Frontal cortex (tissue), 4 donors: ENCODE data around the gene HIVEP2. TPM values are rescaled to one million over a fixed set of nuclear protein-coding genes. Genes with fewer than 3 reads are reported as not detected.

Source experiments
- DNase-seq, 2 donors: peaks; one replicate each; pipeline ENCODE4 v3.0.0; 2012; ENCODE audit warnings: low spot score in 2 of 2
- FAIRE-seq: peaks from 2 replicates; lab custom pipeline; 2012; peaks lifted over from hg19 to GRCh38; lab: Jason Lieb, UNC
- total RNA-seq: library from RNA; depleted of rRNA; stranded (reverse); fragments of >200 nt; gene quantifications from one replicate; pipeline ENCODE4 v1.2.3, GENCODE V29; 2014
- donor health status: control.
- donor health status: control.
- donor health status: control.

The HIVEP2 gene
- total RNA-seq, 1 donor from 2014 or later: 68.9 TPM

DNA sequence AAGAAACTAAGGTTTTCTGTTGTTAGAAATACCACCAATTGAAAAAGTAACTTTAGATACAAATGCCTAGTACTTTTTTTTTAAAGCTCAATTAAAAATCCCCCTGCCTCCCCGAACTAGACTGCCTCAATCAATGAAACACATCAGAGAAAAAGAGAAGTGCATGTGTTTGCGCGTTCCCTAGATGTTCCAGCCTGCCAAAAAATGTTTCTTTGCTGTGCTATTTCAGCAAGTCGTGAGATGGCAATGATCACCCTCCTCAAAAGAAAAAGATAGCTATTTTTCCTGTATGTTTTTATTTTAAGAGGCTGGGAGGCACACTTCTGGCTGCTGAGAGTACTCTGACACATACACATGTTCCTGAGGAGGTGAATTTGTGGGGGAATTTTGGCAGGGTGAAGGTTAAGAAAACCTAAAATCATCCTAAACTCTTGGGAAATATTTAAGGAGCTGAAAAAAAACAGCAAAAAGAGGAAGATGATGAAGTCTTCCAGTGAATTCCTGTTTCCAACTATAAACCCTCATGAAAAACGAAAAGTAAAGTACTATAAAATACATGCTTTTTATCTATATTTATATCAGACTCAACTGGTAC, 114.8 kb downstream of the HIVEP2 start:
- FAIRE-seq (no peak), DNase-seq (no peak)

- FAIRE-seq: no peak
Measured at GRCh38 chr6:142829556-142829955, 115.4 kb downstream of the HIVEP2 start.

DNA sequence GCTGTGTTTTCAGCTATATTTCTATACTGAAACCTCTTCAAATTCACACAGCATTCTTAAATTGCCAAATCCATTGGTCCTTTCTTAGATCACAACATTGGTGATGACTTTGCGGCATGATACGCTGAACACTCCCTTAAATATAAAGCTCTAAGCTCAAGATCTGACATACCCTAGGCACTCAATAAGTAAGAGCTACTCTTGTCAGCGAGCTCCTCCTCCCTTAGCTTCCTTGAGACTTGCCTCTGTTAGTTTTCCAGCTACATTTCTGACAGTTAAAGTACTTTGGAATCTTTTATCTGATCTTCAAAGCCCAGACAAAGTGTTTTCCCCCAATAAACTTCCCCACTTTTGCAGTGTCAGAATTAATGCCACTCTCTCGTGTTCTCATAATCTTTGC, 117.0 kb downstream of the HIVEP2 start:
- DNase-seq (no peak), FAIRE-seq (no peak)

More at GRCh38 chr6:142829556-142829955, 115.4 kb downstream of the HIVEP2 start:
- no peak for DNase-seq

DNA sequence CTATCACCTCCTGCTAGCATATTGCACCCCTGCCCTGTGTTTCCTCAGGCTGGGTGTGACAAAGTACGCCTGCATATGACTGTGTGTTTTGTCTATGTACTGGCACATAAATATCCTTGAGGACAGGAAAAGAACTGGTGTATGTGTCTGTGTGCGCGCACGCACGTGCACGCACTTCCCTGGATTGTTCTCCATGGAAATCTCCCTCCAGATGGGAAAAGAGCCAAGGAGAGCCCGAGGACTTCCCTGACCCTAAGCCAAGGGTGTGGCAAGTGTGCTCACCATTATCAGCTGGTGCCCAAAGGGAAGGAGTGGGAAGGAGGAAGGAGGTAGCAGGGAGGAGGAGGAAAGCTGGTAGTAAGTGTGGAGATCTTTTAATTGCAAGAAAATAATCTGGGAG, 117.6 kb downstream of the HIVEP2 start:
- DNase-seq: no peak
- no peak for FAIRE-seq

- no peak for DNase-seq
- FAIRE-seq: no peak
Measured at GRCh38 chr6:142825760-142826159, 119.2 kb downstream of the HIVEP2 start.

DNA sequence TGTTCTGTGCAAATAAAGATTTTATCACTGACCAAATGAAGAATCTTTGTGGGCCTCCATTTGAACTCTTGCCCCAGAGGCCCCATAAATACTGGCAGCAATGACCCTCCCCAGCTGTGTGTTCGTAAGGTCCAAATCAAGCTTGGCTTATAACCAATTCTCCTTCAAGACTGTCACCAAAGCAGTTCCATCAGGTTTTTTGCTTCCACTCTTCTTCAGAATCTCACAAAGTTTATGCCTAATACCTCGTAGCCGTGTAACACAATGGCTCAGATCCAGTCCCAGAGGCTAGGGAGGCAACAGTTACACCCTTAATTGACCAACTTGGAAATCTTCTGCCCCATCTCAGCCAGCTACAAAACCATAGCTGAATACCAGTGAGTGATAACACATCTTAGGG, 120.5 kb downstream of the HIVEP2 start:
- FAIRE-seq (no peak), DNase-seq (no peak)

GRCh38 chr6:142823256-142823902, 121.6 kb downstream of the HIVEP2 start:
- FAIRE-seq (no peak), DNase-seq (no peak)

- no peak for DNase-seq
Measured at GRCh38 chr6:142822842-142823241, 122.1 kb downstream of the HIVEP2 start.

DNA sequence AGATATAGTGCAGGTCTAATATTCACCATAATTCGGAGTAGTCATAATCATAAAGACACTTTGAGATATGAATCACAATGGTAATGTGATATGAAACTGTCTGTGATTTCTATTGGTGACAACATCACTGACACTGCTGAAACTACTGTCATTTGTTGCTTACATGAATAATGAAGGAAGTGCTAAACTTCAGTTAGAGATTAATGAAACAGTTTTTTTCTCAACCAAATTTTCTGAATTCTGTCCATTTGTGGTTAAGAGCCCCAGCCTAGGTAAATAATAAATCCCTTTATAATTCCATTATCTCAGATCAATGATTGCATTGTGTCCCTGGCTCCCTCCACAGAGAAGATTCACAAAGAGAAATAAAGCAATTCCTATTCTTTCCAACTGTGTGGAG, 122.6 kb downstream of the HIVEP2 start:
- FAIRE-seq (no peak), DNase-seq (no peak)

More at GRCh38 chr6:142822842-142823241, 122.1 kb downstream of the HIVEP2 start:
- FAIRE-seq: no peak

DNA sequence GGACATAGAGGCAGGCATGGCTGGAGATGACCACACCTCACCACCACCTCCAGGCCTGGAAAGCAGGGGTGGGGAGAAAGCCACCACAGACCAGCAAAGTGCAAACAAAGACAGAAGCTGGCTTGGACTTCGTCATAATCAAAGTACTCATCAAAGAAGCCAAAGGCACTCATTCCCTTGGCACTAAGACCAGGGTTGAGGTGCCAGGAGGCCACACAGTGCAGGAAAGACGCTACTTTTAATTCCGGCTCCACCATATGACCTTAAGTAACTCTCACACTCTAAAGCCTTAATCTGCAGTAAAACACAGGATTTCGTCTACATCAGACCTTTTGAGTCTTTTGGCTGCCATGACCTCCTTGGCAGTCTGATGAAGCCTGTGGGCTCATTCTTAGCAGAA, 123.1 kb downstream of the HIVEP2 start:
- FAIRE-seq (no peak), DNase-seq (no peak)

GRCh38 chr6:142821164-142821716, 123.7 kb downstream of the HIVEP2 start:
- DNase-seq: no peak
- no peak for FAIRE-seq

- DNase-seq (no peak), FAIRE-seq (no peak)
Measured at GRCh38 chr6:142820338-142821051, 124.5 kb downstream of the HIVEP2 start.

- DNase-seq: no peak
Measured at GRCh38 chr6:142819603-142820337, 125.2 kb downstream of the HIVEP2 start.

GRCh38 chr6:142816486-142816885, 128.5 kb downstream of the HIVEP2 start:
- FAIRE-seq (no peak), DNase-seq (no peak)

More at GRCh38 chr6:142819603-142820337, 125.2 kb downstream of the HIVEP2 start:
- no peak for FAIRE-seq

DNA sequence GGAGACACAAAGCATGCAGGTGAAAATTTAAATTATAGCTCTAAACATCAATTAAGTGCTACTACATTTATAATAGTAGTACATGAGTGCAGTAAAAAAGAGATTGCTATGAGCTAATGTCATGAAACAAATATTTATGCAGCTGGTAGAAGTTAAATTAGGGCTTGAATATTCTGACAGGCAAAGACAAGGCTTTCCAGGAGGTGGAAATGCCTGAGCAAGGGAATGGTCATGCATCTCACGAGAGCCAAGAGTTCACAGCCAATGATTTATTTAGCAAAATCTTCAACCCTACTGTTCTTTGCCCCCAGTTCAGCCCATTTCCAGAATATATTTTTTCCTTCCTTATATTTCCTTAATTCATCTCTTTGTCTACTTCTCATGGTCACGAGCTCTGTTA, 128.9 kb downstream of the HIVEP2 start:
- FAIRE-seq (no peak), DNase-seq (no peak)

- DNase-seq (no peak), FAIRE-seq (no peak)
Measured at GRCh38 chr6:142811923-142812322, 133.1 kb downstream of the HIVEP2 start.

DNA sequence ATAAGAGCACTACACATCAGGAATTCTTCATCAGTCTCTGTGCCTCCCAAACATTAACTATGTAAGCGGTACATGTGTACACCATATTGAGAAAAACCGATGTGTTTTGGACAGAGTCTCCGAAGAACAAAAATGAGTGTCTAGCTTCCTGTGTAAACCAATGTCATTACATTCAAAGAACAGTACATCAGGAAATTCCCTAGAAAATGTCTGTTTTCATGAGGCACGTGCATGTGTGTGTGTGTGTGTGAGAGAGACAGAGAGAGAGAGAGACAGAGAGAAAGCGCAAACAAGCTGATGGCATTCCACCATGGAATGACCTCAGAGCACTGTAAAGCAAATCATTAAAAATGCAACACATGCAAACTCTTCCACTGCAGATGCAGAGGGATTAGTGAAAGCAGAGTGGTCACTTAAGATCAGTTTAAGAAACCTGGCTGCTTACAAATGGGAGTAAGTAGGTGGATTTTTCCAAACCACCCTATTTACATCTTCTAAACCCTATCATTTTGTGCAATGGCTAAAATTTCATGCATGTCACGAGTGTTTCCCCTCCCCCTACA, 133.9 kb downstream of the HIVEP2 start:
- DNase-seq (no peak), FAIRE-seq (no peak)

GRCh38 chr6:142809947-142810346, 135.0 kb downstream of the HIVEP2 start:
- DNase-seq: no peak
- no peak for FAIRE-seq

DNA sequence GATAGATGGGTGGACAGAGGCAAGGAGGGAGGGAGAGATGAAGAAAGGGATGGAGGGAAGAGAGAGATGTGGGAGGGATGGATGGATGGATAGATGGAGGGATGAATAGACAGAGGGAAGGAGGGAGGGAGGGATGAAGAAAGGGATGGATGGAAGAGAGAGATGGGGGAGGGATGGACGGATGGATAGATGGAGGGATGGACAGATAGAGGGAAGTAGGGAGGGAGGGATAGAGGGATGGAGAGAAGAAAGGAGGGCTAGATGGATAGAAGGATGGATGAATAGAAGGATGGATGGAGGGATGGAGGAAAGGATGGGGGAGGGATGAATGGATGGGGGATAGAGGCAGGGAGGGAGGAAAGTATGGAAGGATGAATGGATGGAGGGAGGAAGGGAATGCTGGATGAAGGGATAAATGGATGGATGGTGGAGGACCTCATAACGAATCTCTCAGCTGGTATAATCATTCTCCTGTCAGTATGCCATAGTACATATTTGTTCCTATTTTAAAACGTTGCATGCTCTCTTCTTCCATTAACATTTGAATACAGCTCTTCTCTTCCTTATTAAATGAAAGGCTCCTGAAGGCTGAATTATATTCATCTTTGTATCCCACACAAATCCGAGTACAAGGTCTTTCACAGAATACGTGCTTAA, 136.4 kb downstream of the HIVEP2 start:
- DNase-seq (no peak), FAIRE-seq (no peak)
